Stomach (tissue), 9 donors: ENCODE measurements around the gene JPH2. TPM values are rescaled to one million over a fixed set of nuclear protein-coding genes. Genes with fewer than 3 reads are reported as not detected.
A peak's percentile ranks its signal among the peaks of the same experiment; 100 is the strongest.
"Not testable (repeated sequence)": the region's sequence is repeated elsewhere in the genome, so short reads cannot be mapped to it uniquely, and the experiment has no call there.

ENCODE experiments used
- DNase-seq, 2 donors: peaks; one replicate each; pipeline versions ENCODE4 v3.0.0 to v3.0.0-alpha.2; 2013 to 2019
- H3K27ac ChIP-seq, 5 donors: fragments of 200-600 bp in 4 of 5; sonication (generic) in 4 of 5; one replicate each; pipeline ENCODE4 v1.5.1; 2013 to 2019; ENCODE audit warnings: mild to moderate bottlenecking in 1 of 5, moderate library complexity in 1 of 5
- H3K27me3 ChIP-seq, 3 donors: fragments of 200-600 bp; sonication (generic); one replicate each; pipeline ENCODE4 v1.5.1; 2017 to 2019; ENCODE audit warnings: mixed run types in 1 of 3
- H3K36me3 ChIP-seq, 4 donors: fragments of 200-600 bp; sonication (generic); 1 replicate in 3 of 4; 2 replicates in 1 of 4; pipeline ENCODE4 v1.5.1; 2016 to 2019
- H3K4me1 ChIP-seq, 4 donors: fragments of 200-600 bp; sonication (generic); one replicate each; pipeline ENCODE4 v1.5.1; 2016 to 2019
- H3K4me3 ChIP-seq, 4 donors: fragments of 200-600 bp; sonication (generic) in 3 of 4; one replicate each; pipeline ENCODE4 v1.5.1; 2016 to 2019; ENCODE audit warnings: mild to moderate bottlenecking in 1 of 4
- H3K9me3 ChIP-seq, 4 donors: fragments of 200-600 bp; sonication (generic); one replicate each; pipeline ENCODE4 v1.5.1; 2016 to 2019
- CTCF ChIP-seq, 7 experiments: fragments of 450-650 bp in 4 of 7; fragments of 200-600 bp in 3 of 7; sonication (generic) in 3 of 7; IDR thresholded peaks; one replicate each; pipeline ENCODE4 v1.5.1; 2016 to 2019; ENCODE audit warnings: antibody characterized with exemption in 7 of 7, control low read depth in 2 of 7, mild to moderate bottlenecking in 1 of 7
- EP300 ChIP-seq: sonication (generic); formaldehyde crosslinking; IDR thresholded peaks from one replicate; pipeline ENCODE4 v1.6.1; 2017; ENCODE audit warnings: antibody characterized with exemption
- POLR2A ChIP-seq, 4 donors: fragments of 450-650 bp; IDR thresholded peaks; one replicate each; pipeline ENCODE4 v1.6.1; 2016; ENCODE audit warnings: antibody characterized with exemption in 4 of 4, control low read depth in 2 of 4, mild to moderate bottlenecking in 1 of 4, moderate library complexity in 1 of 4
- POLR2AphosphoS5 ChIP-seq, 3 donors: sonication (generic); formaldehyde crosslinking; IDR thresholded peaks; one replicate each; pipeline ENCODE4 v1.6.1; 2016; ENCODE audit warnings: antibody characterized with exemption in 3 of 3
- WGBS, 5 donors: extraction: QIAGEN DNeasy Blood & Tissue Kit in 3 of 5; methylation state at CpG; one replicate each; pipeline versions ENCODE4 v1.1.5 to v1.1.7; 2013 to 2018; 5-methylcytosine and 5-hydroxymethylcytosine counted together
- intact Hi-C: fragments of 100-400 bp; cut with DNase I; formaldehyde crosslinking; loops from one replicate; pipeline ENCODE4 v1.15.1; 2023; ENCODE audit warnings: low total_unique reads
- polyA plus RNA-seq, 3 donors: library from polyadenylated mRNA; stranded (reverse); fragments of 200-250 nt; gene quantifications; one replicate each; pipeline ENCODE4 v1.2.3, GENCODE V29; 2013
- total RNA-seq, 5 donors: library from RNA; depleted of rRNA; stranded (reverse); fragments of >200 nt; gene quantifications; one replicate each; pipeline versions ENCODE4 v1.1.0 to v1.2.3, GENCODE V29; 2014 to 2016
- donor health status: healthy with polysubstance abuse.
- donor health status: Bipolar disorder and iron deficiency.
- donor health status: healthy.

Gene JPH2
- total and polyA plus RNA-seq, 8 donors, result 0.15 to 51.9 (median 10.9) TPM

DNA sequence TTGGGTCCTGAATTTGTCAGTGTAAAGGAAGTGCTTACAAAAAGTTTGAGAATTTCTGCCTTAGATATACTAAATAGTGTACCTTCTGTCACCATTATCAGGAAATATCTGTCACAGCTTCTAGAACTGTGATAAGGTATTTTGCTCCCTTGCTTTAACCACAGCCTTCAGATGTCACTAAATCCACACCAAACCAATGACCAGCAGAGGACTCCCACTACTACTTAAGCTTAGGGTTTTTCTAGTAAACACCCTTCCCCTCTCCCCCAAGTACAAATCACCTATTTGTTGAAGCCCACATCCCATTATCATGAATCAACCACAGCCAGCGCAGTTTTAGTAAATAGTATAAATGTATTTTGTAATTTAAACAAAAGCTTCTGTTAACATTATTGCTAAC lies 8.6 kb upstream of the JPH2 start:
- peaks cover 0 to 10% (median 4%) of the 10 kb centered on the region in 4 donors for H3K4me1 ChIP-seq
- H3K9me3 ChIP-seq, result no peaks in the 10 kb centered on the region
- H3K27ac ChIP-seq, result no peak overlapping the region
- peaks cover 36 to 53% (median 52%) of the 10 kb centered on the region in 4 donors for H3K36me3 ChIP-seq
- H3K27me3 ChIP-seq, result no peaks in the 10 kb centered on the region
- no peak overlapping the region for H3K4me3 ChIP-seq
- TF ChIP-seq CTCF (IDR thresholded peaks at IDR 0.05) (no peak), EP300 (no peak)
- intact Hi-C loops, result no loop called here
- 71 to 89% (median 84%) methylated on average over 1 of the region's 1 CpG for WGBS, 5 donors
- DNase-seq, result no peak

DNA sequence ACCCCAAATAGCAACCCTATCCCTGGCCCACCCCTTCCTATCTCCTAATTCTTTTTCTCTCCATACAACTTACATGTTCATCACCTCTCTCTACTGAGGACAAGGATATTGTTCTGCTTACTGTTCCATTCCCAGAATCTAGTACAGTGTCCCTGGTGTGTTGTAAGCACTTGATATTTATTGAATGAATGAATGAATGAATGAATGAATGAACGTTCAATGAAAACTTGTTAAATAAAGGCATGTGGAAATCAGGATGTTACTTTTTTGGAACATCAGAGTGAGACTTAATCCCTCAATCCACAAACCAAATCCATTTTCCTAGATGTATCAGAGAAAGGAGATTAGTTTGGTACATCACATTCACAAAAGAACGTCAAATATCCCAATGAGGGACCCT lies 6.8 kb upstream of the JPH2 start:
- TF ChIP-seq CTCF (IDR thresholded peaks at IDR 0.05), result no peak
- no peak for TF ChIP-seq POLR2A (IDR thresholded peaks at IDR 0.05)
- no peak for TF ChIP-seq EP300
- TF ChIP-seq POLR2AphosphoS5 (IDR thresholded peaks at IDR 0.05), result no peak
- Histone ChIP-seq H3K27me3 (no peaks in the 10 kb centered on the region), H3K27ac (no peak overlapping the region), H3K9me3 (no peaks in the 10 kb centered on the region), H3K36me3 (peaks cover 25 to 35% (median 34%) of the 10 kb centered on the region in 4 donors), H3K4me1 (peaks cover 0 to 14% (median 5%) of the 10 kb centered on the region in 4 donors), H3K4me3 (no peak overlapping the region)
- intact Hi-C loops, result loop anchor here (5.0 kb wide), 1 partner anchor 76 kb away; no protein-coding TSS in a partner anchor
- WGBS, 5 donors, result 72 to 80% (median 74%) methylated on average over 2 of the region's 2 CpGs
- DNase-seq, result no peak

DNA sequence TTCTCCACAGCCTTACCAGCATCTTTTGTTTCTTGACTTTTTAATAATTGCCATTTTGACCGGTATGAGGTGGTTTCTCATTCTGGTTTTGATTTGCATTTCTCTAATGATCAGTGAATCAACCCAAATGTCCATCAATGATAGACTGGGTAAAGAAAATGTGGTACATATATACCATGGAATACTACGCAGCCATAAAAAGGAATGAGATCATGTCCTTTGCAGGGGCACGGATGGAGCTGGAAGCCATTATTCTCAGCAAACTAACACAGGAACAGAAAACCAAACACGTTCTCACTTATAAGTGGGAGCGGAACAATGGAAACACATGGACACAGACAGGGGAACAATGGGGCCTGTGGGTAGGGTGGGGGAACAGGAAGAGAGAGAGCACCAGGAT lies 4.7 kb upstream of the JPH2 start:
- Histone ChIP-seq H3K27me3 (peaks cover 0 to 13% (median 7%) of the 10 kb centered on the region in 3 donors), H3K36me3 (peaks cover 5 to 13% (median 12%) of the 10 kb centered on the region in 4 donors), H3K4me1 (peaks cover 6 to 36% (median 19%) of the 10 kb centered on the region in 4 donors)
- not testable (repeated sequence) for H3K9me3 ChIP-seq, DNase-seq, H3K4me3 ChIP-seq, H3K27ac ChIP-seq
- intact Hi-C loops, result loop anchor here (5.0 kb wide), 1 partner anchor 74 kb away; no protein-coding TSS in a partner anchor
- WGBS, 5 donors, result 89 to 96% (median 90%) methylated on average over 5 of the region's 5 CpGs

DNA sequence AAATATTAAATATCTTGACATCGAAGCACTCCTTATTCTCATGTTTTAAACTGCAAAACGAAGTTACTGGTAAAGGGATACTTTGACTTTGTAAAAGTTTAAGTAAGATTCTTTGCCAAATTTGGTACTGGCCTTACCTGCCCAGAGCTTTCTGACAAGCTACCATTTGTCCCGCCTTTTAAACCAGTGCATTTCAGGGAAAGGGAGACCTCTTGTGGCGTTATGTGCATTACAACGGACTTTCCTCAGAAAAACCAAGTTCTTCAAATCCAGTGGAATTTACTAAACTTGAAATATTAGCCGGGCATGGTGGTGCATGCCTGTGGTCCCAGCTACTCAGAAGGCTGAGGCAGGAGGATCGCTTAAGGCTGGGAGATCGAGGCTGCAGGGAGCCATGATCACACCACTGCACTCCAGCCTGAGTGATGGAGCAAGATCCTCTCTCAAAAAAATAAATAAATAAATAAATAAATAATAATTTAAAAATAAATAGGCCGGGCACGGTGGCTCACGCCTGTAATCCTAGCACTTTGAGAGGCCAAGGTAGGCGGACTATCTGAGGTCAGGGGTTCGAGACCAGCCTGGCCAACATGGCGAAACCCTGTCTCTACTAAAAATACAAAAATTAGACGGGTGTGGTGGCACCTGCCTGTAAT lies 3.3 kb upstream of the JPH2 start:
- peaks cover 6 to 38% (median 24%) of the 10 kb centered on the region in 4 donors for H3K4me1 ChIP-seq
- H3K4me3 ChIP-seq, H3K36me3 ChIP-seq, H3K9me3 ChIP-seq, H3K27ac ChIP-seq: not testable (repeated sequence)
- peak; percentile 43 to 87 for DNase-seq
- intact Hi-C loops, result loop anchor here (5.0 kb wide), 1 partner anchor 73 kb away; no protein-coding TSS in a partner anchor
- 21 to 27% (median 22%) methylated on average over 15 of the region's 15 CpGs for WGBS, 5 donors
- H3K27me3 ChIP-seq, result peaks cover 0 to 20% (median 14%) of the 10 kb centered on the region in 3 donors
- TF ChIP-seq POLR2AphosphoS5 (IDR thresholded peaks at IDR 0.05) (peak in 2 of 3 donors; percentile 6 to 34), CTCF (IDR thresholded peaks at IDR 0.05) (peak in 5 of 7 experiments; percentile 48 to 83 (median 69))

GRCh38 chr20:44188752-44189151 lies 1.8 kb upstream of the JPH2 start:
- TF ChIP-seq POLR2AphosphoS5 (IDR thresholded peaks at IDR 0.05) (peak in 1 of 3 donors; percentile 49), POLR2A (IDR thresholded peaks at IDR 0.05) (no peak), EP300 (no peak)

More at GRCh38 chr20:44188752-44189151, 1.8 kb upstream of the JPH2 start:
- no peak overlapping the region for H3K4me3 ChIP-seq
- H3K27ac ChIP-seq, result peak overlapping the region in 3 of 5 donors; percentile 80 to 91 (median 80)
- H3K36me3 ChIP-seq, result no peaks in the 10 kb centered on the region
- 54 to 65% (median 61%) methylated on average over 6 of the region's 6 CpGs for WGBS, 5 donors
- intact Hi-C loops, result no loop called here
- H3K9me3 ChIP-seq, result no peaks in the 10 kb centered on the region
- peak in 1 of 2 donors; percentile 26 for DNase-seq
- H3K4me1 ChIP-seq, result peaks cover 6 to 38% (median 24%) of the 10 kb centered on the region in 4 donors
- H3K27me3 ChIP-seq, result peaks cover 0 to 20% (median 14%) of the 10 kb centered on the region in 3 donors
